ENCODE measurements around the gene TTC28. TPM values are rescaled to one million over a fixed set of nuclear protein-coding genes. Genes with fewer than 3 reads are reported as not detected.

Gene TTC28
- total and polyA plus RNA-seq, 12 donors, result 2.1 to 27.7 (median 20.4) TPM

GRCh38 chr22:28105413-28105812 lies 574.2 kb downstream of the TTC28 start:
- ATAC-seq (peak in 7 of 8 donors; percentile 43 to 76 (median 54)), DNase-seq (peak in 1 of 2 donors; percentile 13)
- intact Hi-C loops (cut with DNase I), result loop anchor here in 1 of 10 donors (10.0 kb wide), 1 partner anchor 199 kb away; no protein-coding TSS in a partner anchor
- Histone ChIP-seq H3K9me3 (no peaks in the 10 kb centered on the region), H3K36me3 (peaks cover 0 to 54% (median 5%) of the 10 kb centered on the region in 9 donors), H3K27me3 (no peaks in the 10 kb centered on the region), H3K27ac (peak overlapping the region in 4 of 10 donors; percentile 12 to 48 (median 25)), H3K4me3 (no peak overlapping the region), H3K4me1 (peaks cover 0 to 35% (median 13%) of the 10 kb centered on the region in 9 donors)
- WGBS, 2 donors, result 60 to 70% methylated on average over 9 of the region's 9 CpGs
- TF ChIP-seq, protein P1, sequence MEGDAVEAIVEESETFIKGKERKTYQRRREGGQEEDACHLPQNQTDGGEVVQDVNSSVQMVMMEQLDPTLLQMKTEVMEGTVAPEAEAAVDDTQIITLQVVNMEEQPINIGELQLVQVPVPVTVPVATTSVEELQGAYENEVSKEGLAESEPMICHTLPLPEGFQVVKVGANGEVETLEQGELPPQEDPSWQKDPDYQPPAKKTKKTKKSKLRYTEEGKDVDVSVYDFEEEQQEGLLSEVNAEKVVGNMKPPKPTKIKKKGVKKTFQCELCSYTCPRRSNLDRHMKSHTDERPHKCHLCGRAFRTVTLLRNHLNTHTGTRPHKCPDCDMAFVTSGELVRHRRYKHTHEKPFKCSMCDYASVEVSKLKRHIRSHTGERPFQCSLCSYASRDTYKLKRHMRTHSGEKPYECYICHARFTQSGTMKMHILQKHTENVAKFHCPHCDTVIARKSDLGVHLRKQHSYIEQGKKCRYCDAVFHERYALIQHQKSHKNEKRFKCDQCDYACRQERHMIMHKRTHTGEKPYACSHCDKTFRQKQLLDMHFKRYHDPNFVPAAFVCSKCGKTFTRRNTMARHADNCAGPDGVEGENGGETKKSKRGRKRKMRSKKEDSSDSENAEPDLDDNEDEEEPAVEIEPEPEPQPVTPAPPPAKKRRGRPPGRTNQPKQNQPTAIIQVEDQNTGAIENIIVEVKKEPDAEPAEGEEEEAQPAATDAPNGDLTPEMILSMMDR (IDR thresholded peaks at IDR 0.05), result no peak

DNA sequence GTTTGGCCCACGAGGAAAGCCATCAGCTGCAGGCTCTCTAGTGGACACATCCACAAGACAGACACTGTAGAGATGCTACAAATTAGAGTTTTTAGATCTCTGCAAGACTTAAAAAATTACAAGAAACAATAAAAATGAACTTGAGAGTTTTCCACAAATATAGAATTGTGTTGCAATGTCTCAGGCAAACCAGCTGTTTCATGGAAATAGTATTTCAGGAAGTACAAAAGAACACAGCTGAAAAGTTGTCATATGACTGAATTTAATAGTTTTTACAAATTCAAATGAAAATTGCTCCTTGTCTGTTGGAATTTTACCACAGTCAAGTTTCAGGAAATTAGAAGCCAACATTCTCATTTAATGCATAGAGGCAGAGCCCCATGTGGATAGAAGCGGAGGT lies 576.0 kb downstream of the TTC28 start:
- H3K9me3 ChIP-seq, result no peaks in the 10 kb centered on the region
- peaks cover 0 to 35% (median 13%) of the 10 kb centered on the region in 9 donors for H3K4me1 ChIP-seq
- ATAC-seq (peak in 2 of 8 donors; percentile 28 to 30), DNase-seq (no peak)
- no peak overlapping the region for H3K4me3 ChIP-seq
- H3K27ac ChIP-seq, result peak overlapping the region in 5 of 10 donors; percentile 20 to 38 (median 29)
- no peaks in the 10 kb centered on the region for H3K27me3 ChIP-seq
- intact Hi-C loops (cut with DNase I), result loop anchor here in 1 of 10 donors (10.0 kb wide), 1 partner anchor 201 kb away; no protein-coding TSS in a partner anchor
- TF ChIP-seq, protein P1 (IDR thresholded peaks at IDR 0.05), result no peak
- peaks cover 0 to 72% (median 9%) of the 10 kb centered on the region in 9 donors for H3K36me3 ChIP-seq
- WGBS, 2 donors, result 80 to 87% methylated on average over 2 of the region's 2 CpGs

- Histone ChIP-seq H3K36me3 (peaks cover 0 to 74% (median 10%) of the 10 kb centered on the region in 9 donors), H3K4me1 (peaks cover 0 to 35% (median 13%) of the 10 kb centered on the region in 9 donors), H3K9me3 (no peaks in the 10 kb centered on the region), H3K27me3 (no peaks in the 10 kb centered on the region), H3K27ac (no peak overlapping the region), H3K4me3 (no peak overlapping the region)
- DNase-seq (no peak), ATAC-seq (no peak)
- WGBS, 2 donors, result 86% methylated on average over 5 of the region's 5 CpGs
- TF ChIP-seq, protein P1 (IDR thresholded peaks at IDR 0.05), result no peak
- intact Hi-C loops (cut with DNase I), result loop anchor here in 1 of 10 donors (10.0 kb wide), 1 partner anchor 203 kb away; no protein-coding TSS in a partner anchor
Observed at GRCh38 chr22:28102151-28102812, 577.4 kb downstream of the TTC28 start.

DNA sequence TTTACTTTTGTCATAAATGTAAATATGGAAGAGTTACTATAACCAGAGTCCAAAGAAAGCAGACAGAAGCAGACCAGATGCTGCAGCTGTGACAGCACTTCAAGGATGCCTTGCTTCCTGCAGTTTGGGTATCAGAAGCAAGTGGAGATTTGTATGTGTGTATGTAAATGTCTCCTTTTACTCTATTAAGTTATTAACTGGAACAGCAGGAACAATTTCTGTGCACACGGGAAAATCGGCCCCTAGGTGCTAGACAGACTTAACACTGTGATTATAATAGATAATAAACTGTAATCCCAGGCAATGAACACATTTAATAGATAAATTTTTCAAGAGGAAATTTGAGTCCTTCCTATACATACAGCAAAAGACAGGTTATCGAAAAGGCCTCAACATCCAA lies 582.0 kb downstream of the TTC28 start:
- H3K36me3 ChIP-seq, result peaks cover 0 to 82% (median 9%) of the 10 kb centered on the region in 9 donors
- WGBS, 2 donors, result 93 to 94% methylated on average over 3 of the region's 3 CpGs
- H3K9me3 ChIP-seq, result no peaks in the 10 kb centered on the region
- no peak overlapping the region for H3K27ac ChIP-seq
- H3K4me1 ChIP-seq, result peaks cover 0 to 5% (median 0%) of the 10 kb centered on the region in 9 donors
- no peak overlapping the region for H3K4me3 ChIP-seq
- ATAC-seq (no peak), DNase-seq (no peak)
- intact Hi-C loops (cut with DNase I), result no loop called here
- no peaks in the 10 kb centered on the region for H3K27me3 ChIP-seq
- TF ChIP-seq, protein P1 (IDR thresholded peaks at IDR 0.05), result no peak
